HG02970 (cell line): ENCODE measurements around the gene FBRSL1.
"Not testable (repeated sequence)": the region's sequence is repeated elsewhere in the genome, so short reads cannot be mapped to it uniquely, and the experiment has no call there.

Experiments
- ATAC-seq: cut with Tn5 transposase; IDR thresholded peaks from one replicate; pipeline ENCODE4 v1.9.1; 2021; ENCODE audit warnings: mild to moderate bottlenecking, moderate library complexity, moderate number of reproducible peaks; ENCODE audit not compliant: unreplicated experiment, low FRiP score

Gene FBRSL1

GRCh38 chr12:132469423-132469822 is 20.5 kb upstream of the FBRSL1 start:
- ATAC-seq, result no peak

GRCh38 chr12:132470397-132470796 is 19.6 kb upstream of the FBRSL1 start:
- no peak for ATAC-seq

- ATAC-seq, result no peak
Observed at GRCh38 chr12:132471011-132471857, 18.7 kb upstream of the FBRSL1 start.

- ATAC-seq, result no peak
Observed at GRCh38 chr12:132471858-132472255, 18.1 kb upstream of the FBRSL1 start.

GRCh38 chr12:132472386-132472785 is 17.6 kb upstream of the FBRSL1 start:
- no peak for ATAC-seq

GRCh38 chr12:132474237-132474741 is 15.7 kb upstream of the FBRSL1 start:
- no peak for ATAC-seq

- ATAC-seq, result not testable (repeated sequence)
Observed at GRCh38 chr12:132474799-132475303, 15.1 kb upstream of the FBRSL1 start.

- no peak for ATAC-seq
Observed at GRCh38 chr12:132475304-132476037, 14.5 kb upstream of the FBRSL1 start.

GRCh38 chr12:132476038-132476414 is 13.9 kb upstream of the FBRSL1 start:
- no peak for ATAC-seq

GRCh38 chr12:132476421-132476820 is 13.5 kb upstream of the FBRSL1 start:
- no peak for ATAC-seq

- ATAC-seq, result no peak
Observed at GRCh38 chr12:132477017-132477702, 12.8 kb upstream of the FBRSL1 start.

- ATAC-seq, result no peak
Observed at GRCh38 chr12:132477703-132478432, 12.1 kb upstream of the FBRSL1 start.

- ATAC-seq, result no peak
Observed at GRCh38 chr12:132478433-132478803, 11.5 kb upstream of the FBRSL1 start.

- ATAC-seq, result no peak
Observed at GRCh38 chr12:132478845-132479244, 11.1 kb upstream of the FBRSL1 start.

GRCh38 chr12:132479291-132479690 is 10.7 kb upstream of the FBRSL1 start:
- no peak for ATAC-seq

- ATAC-seq, result no peak
Observed at GRCh38 chr12:132479938-132480622, 9.9 kb upstream of the FBRSL1 start.

GRCh38 chr12:132480623-132481132 is 9.3 kb upstream of the FBRSL1 start:
- ATAC-seq, result no peak

- no peak for ATAC-seq
Observed at GRCh38 chr12:132481345-132481744, 8.6 kb upstream of the FBRSL1 start.
